Cardiac muscle cell (in vitro differentiated cells and primary cell): ENCODE results near the gene IL17REL. TPM values are rescaled to one million over a fixed set of nuclear protein-coding genes. Genes with fewer than 3 reads are reported as not detected.

Experiments
- DNase-seq, 2 donors: peaks; one replicate each; pipeline versions ENCODE4 v3.0.0 to v3.0.0-alpha.2; 2010 to 2017; ENCODE audit warnings: low read depth in 1 of 2, low spot score in 1 of 2
- H3K27ac ChIP-seq: fragments of 200-600 bp; sonication (generic); 2 replicates; pipeline ENCODE4 v1.5.1; 2016
- H3K27me3 ChIP-seq: fragments of 200-600 bp; sonication (generic); 2 replicates; pipeline ENCODE4 v1.6.0; 2016; ENCODE audit warnings: control low read depth
- H3K36me3 ChIP-seq: fragments of 200-600 bp; sonication (generic); 2 replicates; pipeline ENCODE4 v1.5.1; 2016; ENCODE audit warnings: control low read depth
- H3K4me1 ChIP-seq: fragments of 200-600 bp; sonication (generic); 2 replicates; pipeline ENCODE4 v1.8.1; 2017; ENCODE audit warnings: low read depth, mild to moderate bottlenecking, mixed run types
- H3K4me3 ChIP-seq: fragments of 200-600 bp; sonication (generic); 2 replicates; pipeline ENCODE4 v1.5.1; 2016; ENCODE audit warnings: mild to moderate bottlenecking
- H3K9me3 ChIP-seq: fragments of 200-600 bp; sonication (generic); 2 replicates; pipeline ENCODE4 v1.5.1; 2017; ENCODE audit warnings: low read depth, mild to moderate bottlenecking, control low read depth
- CTCF ChIP-seq: IDR thresholded peaks from 2 replicates; pipeline ENCODE4 v1.5.1; 2012; ENCODE audit warnings: low read depth, mild to moderate bottlenecking, low read length
- polyA plus RNA-seq: library from polyadenylated mRNA; unstranded; fragments of >200 nt; fragmentation: Nextera tagmentation; extraction: Ambion mirVana; gene quantifications from 2 replicates; pipeline ENCODE4 v1.2.1, GENCODE V29; 2016
- total RNA-seq: library from RNA; depleted of rRNA; stranded (reverse); fragments of >200 nt; gene quantifications from 2 replicates; pipeline ENCODE4 v1.2.3, GENCODE V29; 2016

IL17REL gene
- total and polyA plus RNA-seq, 2 experiments from 2014 or later: 1.8 TPM; not detected in 1

GRCh38 chr22:49968831-49969661 lies 43.5 kb downstream of the IL17REL start:
- Histone ChIP-seq H3K27me3 (peaks cover 20% of the 10 kb centered on the region), H3K4me3 (no peak overlapping the region), H3K9me3 (no peaks in the 10 kb centered on the region), H3K4me1 (peaks cover 32% of the 10 kb centered on the region), H3K27ac (no peak overlapping the region), H3K36me3 (no peaks in the 10 kb centered on the region)
- TF ChIP-seq CTCF: no peak
- DNase-seq: no peak

GRCh38 chr22:49968313-49968830 lies 44.2 kb downstream of the IL17REL start:
- DNase-seq: no peak
- Histone ChIP-seq H3K4me3 (no peak overlapping the region), H3K9me3 (no peaks in the 10 kb centered on the region), H3K4me1 (peaks cover 32% of the 10 kb centered on the region), H3K27me3 (peaks cover 20% of the 10 kb centered on the region), H3K27ac (peak overlapping the region; percentile 94), H3K36me3 (peaks cover 4% of the 10 kb centered on the region)
- no peak for TF ChIP-seq CTCF

GRCh38 chr22:49967706-49968208 lies 44.8 kb downstream of the IL17REL start:
- H3K36me3 ChIP-seq: peaks cover 10% of the 10 kb centered on the region
- peaks cover 19% of the 10 kb centered on the region for H3K27me3 ChIP-seq
- DNase-seq: peak in 1 of 2 donors; percentile 60
- H3K4me1 ChIP-seq: peaks cover 32% of the 10 kb centered on the region
- peak overlapping the region; percentile 94 for H3K27ac ChIP-seq
- no peak overlapping the region for H3K4me3 ChIP-seq
- TF ChIP-seq CTCF: no peak
- H3K9me3 ChIP-seq: no peaks in the 10 kb centered on the region

GRCh38 chr22:49966774-49967705 lies 45.5 kb downstream of the IL17REL start:
- peaks cover 12% of the 10 kb centered on the region for H3K27me3 ChIP-seq
- TF ChIP-seq CTCF: no peak
- peak; percentile 61 to 76 for DNase-seq
- H3K9me3 ChIP-seq: no peaks in the 10 kb centered on the region
- H3K27ac ChIP-seq: peak overlapping the region; percentile 94
- H3K4me3 ChIP-seq: no peak overlapping the region
- H3K4me1 ChIP-seq: peaks cover 32% of the 10 kb centered on the region
- H3K36me3 ChIP-seq: peaks cover 11% of the 10 kb centered on the region

GRCh38 chr22:49966041-49966773 lies 46.4 kb downstream of the IL17REL start:
- H3K4me1 ChIP-seq: peaks cover 32% of the 10 kb centered on the region
- H3K27me3 ChIP-seq: peaks cover 3% of the 10 kb centered on the region
- TF ChIP-seq CTCF: no peak
- DNase-seq: no peak
- H3K27ac ChIP-seq: peak overlapping the region; percentile 94
- no peaks in the 10 kb centered on the region for H3K9me3 ChIP-seq
- H3K4me3 ChIP-seq: no peak overlapping the region
- peaks cover 11% of the 10 kb centered on the region for H3K36me3 ChIP-seq
